B cell (primary cell): Measurements from ENCODE around the gene GGTLC1. TPM values are rescaled to one million over a fixed set of nuclear protein-coding genes. Genes with fewer than 3 reads are reported as not detected.

Experiments
- ATAC-seq: fragments of 200-7000 bp; cut with Tn5 transposase; one replicate; pipeline ENCODE4 v1.10.0; 2021; ENCODE audit warnings: low read depth, mild to moderate bottlenecking, moderate number of reproducible peaks, moderate library complexity
- CTCF ChIA-PET: fragments of 350-600 bp; sonication (Branson Sonifier 250); formaldehyde crosslinking; loops from one replicate; lab custom pipeline; 2021; ENCODE audit warnings: antibody characterized with exemption, inconsistent platforms; lab: Charles Lee
- POLR2A ChIA-PET: fragments of 350-600 bp; sonication (Branson Sonifier 250); formaldehyde crosslinking; loops from one replicate; lab custom pipeline; 2021; ENCODE audit warnings: antibody characterized with exemption; lab: Charles Lee
- DNase-seq: peaks from one replicate; pipeline ENCODE4 v3.0.0; 2013
- H2AFZ ChIP-seq: 2 replicates; pipeline ENCODE4 v1.6.1; 2012; ENCODE audit warnings: mild to moderate bottlenecking, low read depth, low read length; ENCODE audit not compliant: insufficient read depth, poor library complexity, severe bottlenecking
- H3K27ac ChIP-seq, 2 donors: 1 replicate in 1 of 2; 2 replicates in 1 of 2; pipeline ENCODE4 v1.5.1; 2012 to 2013; ENCODE audit warnings: low read length in 2 of 2, mild to moderate bottlenecking in 2 of 2, moderate library complexity in 1 of 2
- H3K27me3 ChIP-seq, 4 experiments: fragments of 200-600 bp in 1 of 4; sonication (generic) in 1 of 4; replicated peaks in 1 of 4; 1 replicate in 2 of 4; 2 replicates in 2 of 4; pipeline versions ENCODE4 v1.6.1 to v1.7.0; 2013 to 2016; ENCODE audit warnings: low read length in 3 of 4, mild to moderate bottlenecking in 2 of 4, mixed read lengths in 1 of 4, moderate library complexity in 1 of 4; ENCODE audit not compliant: insufficient read depth in 4 of 4, control insufficient read depth in 3 of 4; ENCODE audit errors: control extremely low read depth in 1 of 4
- H3K36me3 ChIP-seq, 2 experiments: replicated peaks in 1 of 2; 1 replicate in 1 of 2; 2 replicates in 1 of 2; pipeline versions ENCODE4 v1.6.1 to v1.7.1; 2013; ENCODE audit warnings: low read length in 1 of 2; ENCODE audit not compliant: insufficient read depth in 2 of 2, control insufficient read depth in 1 of 2; ENCODE audit errors: control extremely low read depth in 1 of 2, extremely low read depth in 1 of 2
- H3K4me1 ChIP-seq, 2 donors: fragments of 200-600 bp in 1 of 2; sonication (generic) in 1 of 2; 1 replicate in 1 of 2; 2 replicates in 1 of 2; pipeline versions ENCODE4 v1.5.1 to v1.6.1; 2013 to 2017; ENCODE audit warnings: low read length in 2 of 2; ENCODE audit not compliant: control insufficient read depth in 2 of 2, insufficient read depth in 2 of 2
- H3K4me2 ChIP-seq: replicated peaks from 2 replicates; pipeline ENCODE3; 2012; ENCODE audit warnings: mild to moderate bottlenecking, low read depth, low read length; ENCODE audit not compliant: poor library complexity, severe bottlenecking
- H3K4me3 ChIP-seq, 5 experiments: fragments of 200-600 bp in 1 of 5; sonication (generic) in 1 of 5; 1 replicate in 3 of 5; 2 replicates in 2 of 5; pipeline versions ENCODE4 v1.5.1 to v1.7.0; 2011 to 2016; ENCODE audit warnings: low read length in 4 of 5, mild to moderate bottlenecking in 4 of 5, low read depth in 2 of 5, control low read depth in 1 of 5, moderate library complexity in 1 of 5; ENCODE audit not compliant: insufficient read depth in 1 of 5; ENCODE audit errors: control extremely low read depth in 1 of 5, extremely low read depth in 1 of 5
- H3K79me2 ChIP-seq: fragments of 200-600 bp; sonication (generic); one replicate; pipeline ENCODE4 v1.6.0; 2016; ENCODE audit warnings: low read length; ENCODE audit not compliant: control insufficient read depth, insufficient read depth
- H3K9ac ChIP-seq: fragments of 200-600 bp; sonication (generic); 2 replicates; pipeline ENCODE4 v1.6.1; 2017; ENCODE audit warnings: mild to moderate bottlenecking, low read length, moderate library complexity
- H3K9me3 ChIP-seq, 3 donors: one replicate each; pipeline versions ENCODE4 v1.6.1 to v1.7.1; 2013; ENCODE audit warnings: low read length in 2 of 3; ENCODE audit not compliant: control insufficient read depth in 2 of 3, insufficient read depth in 1 of 3; ENCODE audit errors: control extremely low read depth in 1 of 3
- H4K20me1 ChIP-seq: 2 replicates; pipeline ENCODE4 v1.6.0; 2012; ENCODE audit warnings: mild to moderate bottlenecking, low read length; ENCODE audit not compliant: insufficient read depth, control insufficient read depth, poor library complexity, severe bottlenecking
- H3K27ac Mint-ChIP-seq: one replicate; pipeline ENCODE4 v1.8.0; 2021; ENCODE audit warnings: mixed read lengths
- H3K27me3 Mint-ChIP-seq: one replicate; pipeline ENCODE4 v1.8.0; 2021; ENCODE audit warnings: mixed read lengths
- H3K4me1 Mint-ChIP-seq: one replicate; pipeline ENCODE4 v1.8.0; 2021; ENCODE audit warnings: mixed read lengths
- H3K4me3 Mint-ChIP-seq: one replicate; pipeline ENCODE4 v1.8.0; 2021; ENCODE audit warnings: mixed read lengths
- H3K9me3 Mint-ChIP-seq: one replicate; pipeline ENCODE4 v1.8.0; 2022; ENCODE audit warnings: mixed read lengths; ENCODE audit not compliant: insufficient read depth
- EZH2 ChIP-seq: IDR thresholded peaks from 2 replicates; pipeline ENCODE4 v1.6.1; 2012; ENCODE audit warnings: borderline replicate concordance, low read depth, mild to moderate bottlenecking, moderate library complexity, low read length; ENCODE audit not compliant: insufficient read depth, poor library complexity, severe bottlenecking
- WGBS: methylation state at CpG from one replicate; pipeline ENCODE4 v1.1.5; 2013; ENCODE audit warnings: missing lambda C conversion rate; ENCODE audit not compliant: insufficient coverage; 5-methylcytosine and 5-hydroxymethylcytosine counted together
- intact Hi-C: fragments of 100-400 bp; cut with micrococcal nuclease; formaldehyde crosslinking; loops from one replicate; pipeline ENCODE4 v1.10.0; 2022
- polyA plus RNA-seq: library from polyadenylated mRNA; depleted of rRNA; stranded (reverse); fragments of >200 nt; gene quantifications from 2 replicates; pipeline ENCODE4 v1.2.3, GENCODE V29; 2012
- total RNA-seq, 2 donors: library from RNA; stranded (reverse); fragments of 120-200 nt in 1 of 2; gene quantifications; 1 replicate in 1 of 2; 2 replicates in 1 of 2; pipeline versions ENCODE4 v1.2.3 to v1.2.4, GENCODE V29; 2013 to 2022
- TF ChIP-seq, protein P1 (sequence below): fragments of 200-600 bp; IDR thresholded peaks from one replicate; pipeline ENCODE4 v1.8.0; 2022; ENCODE audit warnings: antibody characterized with exemption, mild to moderate bottlenecking

The GGTLC1 gene
- total and polyA plus RNA-seq, 2 donors (not counting 1 experiment from before 2014, with no cell fraction given), result not detected

DNA sequence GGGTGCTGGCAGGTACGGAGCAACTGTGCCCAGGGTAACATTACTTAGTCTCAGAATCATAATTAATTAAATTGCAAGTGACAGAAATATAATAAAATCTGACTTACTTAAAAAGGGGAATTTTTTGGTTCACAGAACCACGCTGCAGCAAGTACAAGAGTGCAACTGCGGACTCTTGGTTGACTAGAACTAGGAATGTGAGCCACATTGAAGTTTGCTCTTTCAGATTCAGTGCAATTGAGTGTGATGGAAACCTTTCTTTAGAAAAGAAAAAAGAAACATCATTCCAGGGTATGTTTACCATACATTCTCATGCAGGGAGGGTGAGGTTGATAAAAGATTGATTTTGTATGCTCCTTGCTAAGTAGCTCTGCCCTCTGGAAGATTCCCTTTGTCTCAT lies 45.0 kb upstream of the GGTLC1 start:
- H3K27me3 ChIP-seq, result no peaks in the 10 kb centered on the region
- DNase-seq (no peak), ATAC-seq (no peak)
- no peaks in the 10 kb centered on the region for H3K36me3 ChIP-seq
- peaks cover 14 to 15% of the 10 kb centered on the region in 2 donors for H3K4me1 ChIP-seq
- WGBS, result 83% methylated on average over 2 of the region's 3 CpGs
- no peaks in the 10 kb centered on the region for H3K27me3 Mint-ChIP-seq
- intact Hi-C loops, result no loop called here
- ChIA-PET CTCF (no interaction called here), POLR2A (no interaction called here)
- H3K4me1 Mint-ChIP-seq, result peaks cover 17% of the 10 kb centered on the region
- H3K27ac ChIP-seq, result no peak overlapping the region
- H3K4me2 ChIP-seq, result no peak overlapping the region
- H3K4me3 Mint-ChIP-seq, result no peak overlapping the region
- no peak overlapping the region for H3K9ac ChIP-seq
- no peak overlapping the region for H3K27ac Mint-ChIP-seq
- H3K9me3 Mint-ChIP-seq, result no peaks in the 10 kb centered on the region
- H3K4me3 ChIP-seq, result no peak overlapping the region
- H3K9me3 ChIP-seq, result no peaks in the 10 kb centered on the region
- H2AFZ ChIP-seq, result no peak overlapping the region
- TF ChIP-seq, protein P1, sequence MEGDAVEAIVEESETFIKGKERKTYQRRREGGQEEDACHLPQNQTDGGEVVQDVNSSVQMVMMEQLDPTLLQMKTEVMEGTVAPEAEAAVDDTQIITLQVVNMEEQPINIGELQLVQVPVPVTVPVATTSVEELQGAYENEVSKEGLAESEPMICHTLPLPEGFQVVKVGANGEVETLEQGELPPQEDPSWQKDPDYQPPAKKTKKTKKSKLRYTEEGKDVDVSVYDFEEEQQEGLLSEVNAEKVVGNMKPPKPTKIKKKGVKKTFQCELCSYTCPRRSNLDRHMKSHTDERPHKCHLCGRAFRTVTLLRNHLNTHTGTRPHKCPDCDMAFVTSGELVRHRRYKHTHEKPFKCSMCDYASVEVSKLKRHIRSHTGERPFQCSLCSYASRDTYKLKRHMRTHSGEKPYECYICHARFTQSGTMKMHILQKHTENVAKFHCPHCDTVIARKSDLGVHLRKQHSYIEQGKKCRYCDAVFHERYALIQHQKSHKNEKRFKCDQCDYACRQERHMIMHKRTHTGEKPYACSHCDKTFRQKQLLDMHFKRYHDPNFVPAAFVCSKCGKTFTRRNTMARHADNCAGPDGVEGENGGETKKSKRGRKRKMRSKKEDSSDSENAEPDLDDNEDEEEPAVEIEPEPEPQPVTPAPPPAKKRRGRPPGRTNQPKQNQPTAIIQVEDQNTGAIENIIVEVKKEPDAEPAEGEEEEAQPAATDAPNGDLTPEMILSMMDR, result no peak
- TF ChIP-seq EZH2, result no peak
- H3K79me2 ChIP-seq, result no peaks in the 10 kb centered on the region
- H4K20me1 ChIP-seq, result no peaks in the 10 kb centered on the region

DNA sequence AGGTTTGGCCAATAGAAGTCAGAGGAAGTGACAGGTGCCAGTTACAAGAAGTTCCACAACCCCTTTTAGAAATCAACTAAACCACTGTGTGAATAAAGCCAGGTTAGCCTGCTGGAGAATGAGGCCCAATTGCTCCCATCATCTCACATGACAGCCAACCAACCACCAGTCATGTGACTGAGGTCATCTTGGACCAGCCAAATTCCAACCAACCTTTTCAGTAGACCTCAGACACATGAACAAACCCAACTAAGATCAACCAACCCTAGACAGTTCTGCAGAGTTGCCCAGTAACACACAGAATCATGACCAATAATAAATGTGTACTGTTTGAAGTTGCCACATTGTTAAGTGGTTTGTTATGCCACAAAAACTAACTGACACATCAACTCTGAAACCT lies 44.6 kb upstream of the GGTLC1 start:
- TF ChIP-seq, protein P1, result no peak
- Histone ChIP-seq H3K79me2 (no peaks in the 10 kb centered on the region), H3K27me3 (no peaks in the 10 kb centered on the region), H3K4me2 (no peak overlapping the region), H3K9ac (no peak overlapping the region), H3K27ac (peak overlapping the region; percentile 22 to 51), H3K36me3 (no peaks in the 10 kb centered on the region), H3K9me3 (no peaks in the 10 kb centered on the region), H2AFZ (no peak overlapping the region), H3K4me3 (no peak overlapping the region), H4K20me1 (no peaks in the 10 kb centered on the region), H3K4me1 (peaks cover 14 to 15% of the 10 kb centered on the region in 2 donors)
- no peak for DNase-seq
- no peak for ATAC-seq
- Mint-ChIP-seq H3K9me3 (no peaks in the 10 kb centered on the region), H3K27ac (no peak overlapping the region), H3K27me3 (no peaks in the 10 kb centered on the region), H3K4me1 (peaks cover 17% of the 10 kb centered on the region), H3K4me3 (no peak overlapping the region)
- CTCF ChIA-PET, result no interaction called here
- intact Hi-C loops, result no loop called here
- POLR2A ChIA-PET, result no interaction called here
